Measurements from ENCODE around the gene STON2. TPM values are rescaled to one million over a fixed set of nuclear protein-coding genes. Genes with fewer than 3 reads are reported as not detected.
"Not testable (repeated sequence)": the region's sequence is repeated elsewhere in the genome, so short reads cannot be mapped to it uniquely, and the experiment has no call there.

STON2 gene
- total and polyA plus RNA-seq, 9 donors: 9.0 to 34.5 (median 12.1) TPM

DNA sequence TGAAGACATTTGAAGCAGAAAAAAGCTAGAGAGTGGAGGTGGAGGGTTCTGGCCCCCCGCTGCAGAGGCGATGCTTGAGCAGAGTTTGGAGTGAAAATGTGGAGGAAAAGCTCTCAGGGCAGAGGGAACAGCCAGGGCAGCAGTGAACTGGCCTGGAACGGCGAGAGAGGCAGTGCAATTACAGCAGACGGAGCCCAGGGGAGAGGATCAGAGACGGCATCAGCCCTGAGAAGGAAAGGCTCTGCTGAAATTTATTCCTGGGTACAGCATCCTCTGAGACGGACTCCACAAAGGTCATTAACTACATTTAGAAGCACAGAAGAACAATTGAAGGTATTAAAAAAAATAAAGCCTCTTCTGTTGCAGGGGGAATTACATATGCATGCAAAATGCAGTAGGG lies 14.2 kb downstream of the STON2 start:
- Histone ChIP-seq H3K4me3 (ENCODE audit: low read length) (no peak overlapping the region), H3K27ac (ENCODE audit: low read length) (no peak overlapping the region), H3K27me3 (ENCODE audit: control insufficient read depth, insufficient read depth, low read length) (no peaks in the 10 kb centered on the region), H3K4me1 (ENCODE audit: control insufficient read depth, insufficient read depth, low read length) (no peaks in the 10 kb centered on the region), H3K9me3 (replicated peaks; ENCODE audit: control insufficient read depth, low read depth, low read length) (no peaks in the 10 kb centered on the region), H3K36me3 (ENCODE audit: control insufficient read depth, insufficient read depth, low read length) (peaks cover 6% of the 10 kb centered on the region)
- 66% methylated on average over 6 of the region's 7 CpGs for WGBS (ENCODE audit: insufficient coverage)
- no peak for DNase-seq

DNA sequence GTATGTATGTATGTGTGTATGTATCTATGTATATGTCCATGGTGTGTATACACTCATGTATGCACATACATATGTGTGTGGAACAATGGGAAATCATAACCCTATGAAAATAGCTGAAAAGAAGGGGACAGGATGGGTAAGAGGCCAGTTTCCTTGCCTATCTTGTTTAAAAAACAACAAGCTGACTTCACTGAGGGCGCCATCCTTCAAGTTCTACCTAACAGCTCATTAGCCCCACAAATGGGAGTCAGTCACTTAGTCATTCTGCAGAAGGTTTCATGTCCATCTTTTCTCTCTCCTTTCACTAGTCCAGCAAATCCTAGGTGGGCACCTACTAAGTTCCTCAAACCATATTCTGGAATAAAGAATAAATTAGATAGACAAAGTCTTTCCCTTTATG lies 14.7 kb downstream of the STON2 start:
- Histone ChIP-seq H3K27ac (ENCODE audit: low read length) (no peak overlapping the region), H3K4me1 (ENCODE audit: control insufficient read depth, insufficient read depth, low read length) (no peaks in the 10 kb centered on the region), H3K4me3 (ENCODE audit: low read length) (no peak overlapping the region), H3K36me3 (ENCODE audit: control insufficient read depth, insufficient read depth, low read length) (peaks cover 3% of the 10 kb centered on the region), H3K27me3 (ENCODE audit: control insufficient read depth, insufficient read depth, low read length) (no peaks in the 10 kb centered on the region), H3K9me3 (replicated peaks; ENCODE audit: control insufficient read depth, low read depth, low read length) (no peaks in the 10 kb centered on the region)
- no peak for DNase-seq
- 100% methylated on average over 1 of the region's 1 CpG for WGBS (ENCODE audit: insufficient coverage)

DNA sequence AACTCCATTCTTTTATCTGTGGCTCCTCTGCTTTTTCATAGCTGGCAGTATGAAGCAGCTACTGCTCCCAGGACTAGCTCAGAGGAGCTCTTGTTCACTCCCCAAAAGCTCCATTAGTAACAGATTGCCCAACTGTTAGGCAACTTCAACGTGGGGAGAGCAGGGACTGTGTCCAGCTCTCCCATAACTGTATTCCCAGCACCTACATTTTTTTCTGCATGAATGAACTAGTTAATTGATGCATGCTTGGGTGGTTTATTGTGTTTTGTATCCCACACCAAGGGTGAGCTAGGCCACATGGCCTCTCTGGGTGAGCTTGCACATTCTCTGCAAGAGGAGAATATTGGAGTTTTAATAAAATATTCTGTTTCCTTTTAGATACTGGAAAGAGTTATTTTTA lies 15.2 kb downstream of the STON2 start:
- no CpG with 5 or more reads among the region's 1 CpG for WGBS (ENCODE audit: insufficient coverage)

DNA sequence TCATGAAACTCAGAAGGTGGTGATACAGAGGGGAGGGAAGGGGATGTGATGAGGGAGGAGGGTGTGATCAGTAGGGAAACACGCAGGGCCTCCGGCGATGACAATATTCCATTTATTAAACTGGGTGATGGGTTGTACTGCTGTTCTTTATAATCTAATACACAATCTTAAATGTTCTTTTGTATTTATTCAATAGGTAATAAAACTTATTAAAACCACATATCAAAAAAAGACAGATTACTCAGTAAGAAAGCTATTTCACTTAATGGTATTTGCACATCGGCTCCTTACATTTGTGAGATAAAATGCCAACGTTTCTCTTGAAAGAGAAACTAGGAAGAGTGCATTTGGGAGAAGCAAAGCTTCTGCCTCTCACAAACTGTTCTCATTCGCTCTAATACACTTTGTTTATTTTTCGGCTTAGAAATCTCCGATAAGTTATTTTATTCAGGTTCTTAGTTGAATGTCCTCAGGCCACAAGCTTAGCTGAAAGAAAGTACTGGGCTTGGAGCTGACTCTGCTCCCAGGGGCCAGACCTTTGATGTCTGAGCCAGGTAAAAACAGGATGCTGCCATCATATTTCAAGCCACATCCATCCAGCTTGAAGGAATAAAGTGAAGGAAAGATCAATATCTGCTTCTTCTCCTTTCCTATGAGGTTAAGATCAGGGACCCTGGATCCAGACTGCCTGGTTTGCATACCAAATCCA lies 17.5 kb downstream of the STON2 start:
- no peaks in the 10 kb centered on the region for H3K4me1 ChIP-seq (ENCODE audit: control insufficient read depth, insufficient read depth, low read length)

More for the DNA sequence above, 15.2 kb downstream of the STON2 start:
- no peak overlapping the region for H3K4me3 ChIP-seq (ENCODE audit: low read length)
- no peaks in the 10 kb centered on the region for H3K27me3 ChIP-seq (ENCODE audit: control insufficient read depth, insufficient read depth, low read length)
- H3K27ac ChIP-seq (ENCODE audit: low read length): no peak overlapping the region
- no peaks in the 10 kb centered on the region for H3K36me3 ChIP-seq (ENCODE audit: control insufficient read depth, insufficient read depth, low read length)
- no peaks in the 10 kb centered on the region for H3K9me3 ChIP-seq (replicated peaks; ENCODE audit: control insufficient read depth, low read depth, low read length)
- no peaks in the 10 kb centered on the region for H3K4me1 ChIP-seq (ENCODE audit: control insufficient read depth, insufficient read depth, low read length)
- no peak for DNase-seq

DNA sequence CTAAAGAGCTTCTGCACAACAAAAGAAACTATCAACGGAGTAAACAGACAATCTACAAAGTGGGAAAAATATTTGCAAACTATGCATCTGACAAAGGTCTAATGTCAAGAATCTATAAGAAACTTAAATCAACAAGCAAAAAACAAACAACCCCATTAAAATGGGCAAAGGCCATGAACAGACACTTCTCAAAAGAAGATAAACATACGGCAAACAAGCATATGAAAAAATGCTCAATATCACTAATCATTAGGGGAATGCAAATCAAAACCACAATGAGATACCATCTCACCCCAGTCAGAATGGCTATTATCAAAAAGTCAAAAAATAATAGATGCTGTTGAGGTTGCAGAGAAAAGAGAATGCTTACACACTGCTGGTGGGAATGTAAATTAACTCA lies 20.1 kb downstream of the STON2 start:
- not testable (repeated sequence) for H3K27ac ChIP-seq (ENCODE audit: low read length); H3K9me3 ChIP-seq (replicated peaks; ENCODE audit: control insufficient read depth, low read depth, low read length); DNase-seq; H3K27me3 ChIP-seq (ENCODE audit: control insufficient read depth, insufficient read depth, low read length); H3K4me1 ChIP-seq (ENCODE audit: control insufficient read depth, insufficient read depth, low read length); H3K4me3 ChIP-seq (ENCODE audit: low read length); H3K36me3 ChIP-seq (ENCODE audit: control insufficient read depth, insufficient read depth, low read length)
- no CpG with 5 or more reads among the region's 2 CpGs for WGBS (ENCODE audit: insufficient coverage)

More for the DNA sequence above, 17.5 kb downstream of the STON2 start:
- WGBS (ENCODE audit: insufficient coverage): 100% methylated on average over 1 of the region's 8 CpGs
- Histone ChIP-seq H3K4me3 (ENCODE audit: low read length) (no peak overlapping the region), H3K36me3 (ENCODE audit: control insufficient read depth, insufficient read depth, low read length) (no peaks in the 10 kb centered on the region), H3K27ac (ENCODE audit: low read length) (no peak overlapping the region), H3K27me3 (ENCODE audit: control insufficient read depth, insufficient read depth, low read length) (no peaks in the 10 kb centered on the region), H3K9me3 (replicated peaks; ENCODE audit: control insufficient read depth, low read depth, low read length) (peaks cover 3% of the 10 kb centered on the region)
- no peak for DNase-seq

DNA sequence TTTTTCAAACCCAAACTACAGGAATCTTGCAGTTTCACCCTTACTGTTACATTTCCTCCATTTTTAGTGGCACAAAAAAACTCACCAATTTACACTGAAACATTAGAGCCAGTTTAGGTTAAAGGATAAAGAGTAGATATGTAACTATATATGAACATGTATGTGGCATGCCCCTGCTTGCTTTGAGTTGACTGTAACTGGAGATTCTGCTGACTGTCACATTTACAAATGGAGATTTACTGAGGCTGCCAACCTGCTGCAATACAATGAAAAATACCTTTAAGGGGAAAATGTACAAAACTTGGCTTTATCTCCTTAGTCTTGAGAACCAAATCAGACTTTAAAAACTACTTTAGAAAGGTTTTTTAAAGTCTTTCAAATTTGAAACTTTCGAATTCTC lies 28.3 kb downstream of the STON2 start:
- 100% methylated on average over 1 of the region's 1 CpG for WGBS (ENCODE audit: insufficient coverage)
- H3K27ac ChIP-seq (ENCODE audit: low read length): no peak overlapping the region
- no peak overlapping the region for H3K4me3 ChIP-seq (ENCODE audit: low read length)
- no peaks in the 10 kb centered on the region for H3K9me3 ChIP-seq (replicated peaks; ENCODE audit: control insufficient read depth, low read depth, low read length)
- H3K4me1 ChIP-seq (ENCODE audit: control insufficient read depth, insufficient read depth, low read length): no peaks in the 10 kb centered on the region
- DNase-seq: no peak
- H3K36me3 ChIP-seq (ENCODE audit: control insufficient read depth, insufficient read depth, low read length): peaks cover 21% of the 10 kb centered on the region
- peaks cover 2% of the 10 kb centered on the region for H3K27me3 ChIP-seq (ENCODE audit: control insufficient read depth, insufficient read depth, low read length)

DNA sequence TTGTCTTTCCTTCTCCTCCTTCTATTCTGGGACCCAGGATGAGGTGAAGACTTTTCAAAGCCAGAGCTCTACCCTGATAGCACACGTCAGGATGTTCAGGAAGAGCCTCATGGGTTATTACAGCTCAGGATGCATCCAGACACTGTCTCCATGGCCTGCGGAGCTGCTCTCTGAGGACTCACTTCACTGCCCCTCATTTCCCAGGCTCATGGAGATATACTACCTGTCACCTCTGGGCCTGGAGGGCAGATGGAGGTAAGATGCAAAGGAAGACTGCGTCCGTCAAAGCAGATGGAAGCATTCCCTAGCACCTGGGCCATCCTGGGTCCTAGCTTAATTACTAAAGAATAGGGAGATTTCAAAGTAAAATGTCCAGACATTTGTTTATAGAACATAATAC lies 32.6 kb downstream of the STON2 start:
- 57% methylated on average over 1 of the region's 4 CpGs for WGBS (ENCODE audit: insufficient coverage)
- H3K27me3 ChIP-seq (ENCODE audit: control insufficient read depth, insufficient read depth, low read length): peaks cover 2% of the 10 kb centered on the region
- H3K9me3 ChIP-seq (replicated peaks; ENCODE audit: control insufficient read depth, low read depth, low read length): no peaks in the 10 kb centered on the region
- no peak for DNase-seq
- H3K27ac ChIP-seq (ENCODE audit: low read length): no peak overlapping the region
- no peak overlapping the region for H3K4me3 ChIP-seq (ENCODE audit: low read length)
- H3K4me1 ChIP-seq (ENCODE audit: control insufficient read depth, insufficient read depth, low read length): peaks cover 17% of the 10 kb centered on the region
- peaks cover 28% of the 10 kb centered on the region for H3K36me3 ChIP-seq (ENCODE audit: control insufficient read depth, insufficient read depth, low read length)

DNA sequence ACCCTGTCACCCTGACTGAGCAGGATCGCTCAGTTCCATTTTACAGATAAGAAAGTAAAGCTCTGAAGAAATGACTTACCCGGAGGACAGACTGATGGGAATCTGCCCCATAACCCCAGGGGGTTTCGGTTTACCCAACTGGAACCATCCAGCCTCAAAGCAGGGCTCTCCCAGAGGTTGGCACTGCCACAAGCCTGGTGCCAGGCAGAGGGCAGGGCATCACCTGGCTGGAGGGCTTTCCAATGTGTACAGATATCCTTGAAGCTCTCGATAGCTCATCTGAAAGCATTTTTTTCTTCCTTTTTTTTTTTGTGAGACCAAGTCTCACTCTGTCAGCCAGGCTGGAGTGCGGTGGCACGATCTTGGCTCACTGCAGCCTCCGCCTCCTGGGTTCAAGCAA lies 33.2 kb downstream of the STON2 start:
- no peak for DNase-seq
- Histone ChIP-seq H3K27ac (ENCODE audit: low read length) (no peak overlapping the region), H3K4me1 (ENCODE audit: control insufficient read depth, insufficient read depth, low read length) (peaks cover 17% of the 10 kb centered on the region), H3K9me3 (replicated peaks; ENCODE audit: control insufficient read depth, low read depth, low read length) (no peaks in the 10 kb centered on the region), H3K27me3 (ENCODE audit: control insufficient read depth, insufficient read depth, low read length) (peaks cover 2% of the 10 kb centered on the region), H3K36me3 (ENCODE audit: control insufficient read depth, insufficient read depth, low read length) (peaks cover 28% of the 10 kb centered on the region), H3K4me3 (ENCODE audit: low read length) (no peak overlapping the region)
- WGBS (ENCODE audit: insufficient coverage): 96% methylated on average over 6 of the region's 7 CpGs

DNA sequence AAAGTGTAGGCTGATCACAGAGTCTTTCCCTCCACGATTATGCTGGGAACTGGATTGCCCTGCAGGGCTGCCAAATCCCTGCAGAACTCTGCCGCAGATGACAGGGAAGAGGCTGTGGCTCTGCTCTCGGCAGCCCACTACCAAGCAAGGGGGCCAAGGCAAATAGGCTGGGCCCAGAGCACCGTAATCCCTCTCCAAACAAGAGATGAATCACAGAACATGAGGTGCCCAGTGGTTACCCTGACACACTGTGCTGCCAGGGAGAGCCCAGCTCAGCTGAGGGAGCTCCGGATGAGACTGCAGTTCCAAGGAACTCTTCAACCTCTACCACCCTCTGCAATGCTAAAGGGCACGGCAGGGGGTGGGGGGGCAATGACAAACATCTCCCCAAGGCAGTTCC lies 33.9 kb downstream of the STON2 start:
- H3K27me3 ChIP-seq (ENCODE audit: control insufficient read depth, insufficient read depth, low read length): peaks cover 2% of the 10 kb centered on the region
- no peak overlapping the region for H3K4me3 ChIP-seq (ENCODE audit: low read length)
- WGBS (ENCODE audit: insufficient coverage): 35% methylated on average over 6 of the region's 6 CpGs
- H3K4me1 ChIP-seq (ENCODE audit: control insufficient read depth, insufficient read depth, low read length): peaks cover 17% of the 10 kb centered on the region
- no peak overlapping the region for H3K27ac ChIP-seq (ENCODE audit: low read length)
- no peak for DNase-seq
- peaks cover 28% of the 10 kb centered on the region for H3K36me3 ChIP-seq (ENCODE audit: control insufficient read depth, insufficient read depth, low read length)
- no peaks in the 10 kb centered on the region for H3K9me3 ChIP-seq (replicated peaks; ENCODE audit: control insufficient read depth, low read depth, low read length)

DNA sequence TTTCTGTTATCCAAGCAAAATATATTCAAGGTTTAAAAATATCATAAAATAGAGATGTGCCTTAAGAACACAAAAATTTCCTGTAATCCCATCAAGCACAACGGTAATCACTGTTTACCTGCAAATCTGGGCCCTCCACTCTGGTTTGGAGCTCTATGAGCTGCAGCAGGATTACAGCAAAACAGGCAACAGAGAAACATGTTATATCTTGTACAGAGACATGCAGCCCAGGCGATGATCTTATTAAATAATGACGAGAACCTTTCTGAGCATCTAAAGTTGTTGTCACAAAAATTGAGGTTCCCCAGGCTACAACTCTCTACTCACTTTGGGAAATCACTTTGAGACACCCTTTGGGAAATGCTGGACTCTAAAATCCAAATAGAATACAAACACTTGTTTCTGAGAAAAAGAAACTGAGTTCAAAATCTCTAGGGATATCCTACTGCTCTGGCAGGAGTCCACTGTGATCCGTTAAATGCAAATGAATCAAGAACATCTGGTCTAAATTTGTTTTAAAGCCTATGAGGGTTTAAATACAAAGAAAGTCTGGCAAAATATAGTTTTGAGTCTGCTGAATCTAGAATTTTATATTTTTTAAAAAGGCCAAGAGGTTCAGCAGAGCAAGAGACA lies 36.3 kb downstream of the STON2 start:
- no peak overlapping the region for H3K4me3 ChIP-seq (ENCODE audit: low read length)
- peak; percentile 89 for DNase-seq
- peaks cover 2% of the 10 kb centered on the region for H3K27me3 ChIP-seq (ENCODE audit: control insufficient read depth, insufficient read depth, low read length)
- WGBS (ENCODE audit: insufficient coverage): no CpG with 5 or more reads among the region's 4 CpGs
- no peaks in the 10 kb centered on the region for H3K9me3 ChIP-seq (replicated peaks; ENCODE audit: control insufficient read depth, low read depth, low read length)
- peak overlapping the region; percentile 54 for H3K27ac ChIP-seq (ENCODE audit: low read length)
- peaks cover 17% of the 10 kb centered on the region for H3K4me1 ChIP-seq (ENCODE audit: control insufficient read depth, insufficient read depth, low read length)
- H3K36me3 ChIP-seq (ENCODE audit: control insufficient read depth, insufficient read depth, low read length): peaks cover 10% of the 10 kb centered on the region

All from muscle of leg (tissue), 11 donors.